ENCODE results near the gene SUZ12. TPM values are rescaled to one million over a fixed set of nuclear protein-coding genes. Genes with fewer than 3 reads are reported as not detected.
A peak's percentile ranks its signal among the peaks of the same experiment; 100 is the strongest.

The SUZ12 gene
- total and polyA plus RNA-seq, 9 of the 15 experiments (the other 6 are each of a cell fraction or from before 2014, with no cell fraction given), result 19.5 to 64.3 (median 47.2) TPM

DNA sequence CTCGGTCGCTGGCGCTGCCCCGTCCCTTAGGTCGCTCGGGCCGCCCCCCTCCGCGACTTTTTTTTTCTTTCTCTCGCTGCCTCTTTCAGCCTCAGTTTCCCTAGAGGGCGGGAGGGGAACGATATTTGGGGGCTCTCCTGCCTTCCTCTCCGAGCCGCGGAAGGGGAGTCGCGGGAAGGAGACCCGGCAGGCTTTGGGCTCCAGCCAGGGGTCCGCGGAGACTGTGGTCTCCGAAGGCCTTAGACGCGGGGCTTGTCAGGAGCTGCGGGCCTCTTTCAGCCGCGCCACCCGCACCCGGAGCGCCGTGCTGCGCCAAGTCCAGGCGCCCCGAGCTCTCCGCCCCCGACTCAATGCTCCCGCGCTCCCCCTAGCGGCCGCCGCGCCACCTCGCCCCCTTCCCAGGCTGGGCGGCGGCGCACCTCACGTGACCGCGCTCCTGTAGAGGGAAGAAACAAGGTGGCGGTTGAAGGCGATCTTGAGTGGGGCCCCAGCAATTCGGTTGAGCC is 70.2 kb downstream of the SUZ12 start, which contains the start of gene LRRC37B (continued):
- TF ChIP-seq RREB1 (CRISPR knock-in tag; IDR thresholded peaks at IDR 0.05) (no peak), FOXA3 (CRISPR knock-in tag; conservative IDR thresholded peaks at IDR 0.05 in 1 of 2, IDR thresholded peaks at IDR 0.05 in 1 of 2) (no peak), ZNF511 (CRISPR knock-in tag; IDR thresholded peaks at IDR 0.05) (no peak), RBM39 (optimal IDR thresholded peaks at IDR 0.05; ENCODE audit: low read depth, low read length) (no peak), SMARCA4 (IDR thresholded peaks at IDR 0.05) (no peak), MYNN (IDR thresholded peaks at IDR 0.05) (no peak; the same call in 1 of the 2 replicates), MYNN (CRISPR knock-in tag; IDR thresholded peaks at IDR 0.05) (no peak), SP1 (CRISPR knock-in tag; IDR thresholded peaks at IDR 0.05) (no peak), DNMT1 (IDR thresholded peaks at IDR 0.05) (no peak), BRD4 (IDR thresholded peaks at IDR 0.05) (no peak), DEAF1 (CRISPR knock-in tag; IDR thresholded peaks at IDR 0.05) (no peak), KDM2B (CRISPR knock-in tag; IDR thresholded peaks at IDR 0.05) (no peak; the same call in 1 of the 2 replicates), ZNF778 (CRISPR knock-in tag; IDR thresholded peaks at IDR 0.05) (no peak), ZNF583 (CRISPR knock-in tag; IDR thresholded peaks at IDR 0.05) (no peak), RBM17 (IDR thresholded peaks at IDR 0.05; ENCODE audit: borderline replicate concordance, low read depth, low read length) (no peak), ZNF551 (CRISPR knock-in tag; IDR thresholded peaks at IDR 0.05) (no peak), IRF9 (tag; IDR thresholded peaks at IDR 0.05) (no peak), MTF1 (CRISPR knock-in tag; IDR thresholded peaks at IDR 0.05; ENCODE audit: borderline replicate concordance) (no peak), ZSCAN29 (IDR thresholded peaks at IDR 0.05) (no peak), ZNF140 (CRISPR knock-in tag; IDR thresholded peaks at IDR 0.05) (no peak)
- TF ChIP-seq, protein P1, sequence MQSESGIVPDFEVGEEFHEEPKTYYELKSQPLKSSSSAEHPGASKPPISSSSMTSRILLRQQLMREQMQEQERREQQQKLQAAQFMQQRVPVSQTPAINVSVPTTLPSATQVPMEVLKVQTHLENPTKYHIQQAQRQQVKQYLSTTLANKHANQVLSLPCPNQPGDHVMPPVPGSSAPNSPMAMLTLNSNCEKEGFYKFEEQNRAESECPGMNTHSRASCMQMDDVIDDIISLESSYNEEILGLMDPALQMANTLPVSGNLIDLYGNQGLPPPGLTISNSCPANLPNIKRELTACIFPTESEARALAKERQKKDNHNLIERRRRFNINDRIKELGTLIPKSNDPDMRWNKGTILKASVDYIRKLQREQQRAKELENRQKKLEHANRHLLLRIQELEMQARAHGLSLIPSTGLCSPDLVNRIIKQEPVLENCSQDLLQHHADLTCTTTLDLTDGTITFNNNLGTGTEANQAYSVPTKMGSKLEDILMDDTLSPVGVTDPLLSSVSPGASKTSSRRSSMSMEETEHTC (IDR thresholded peaks at IDR 0.05), result peak; percentile 83; the same call in 1 of the 2 replicates

All from K562 (cell line).